ENCODE data around the gene TCEA2.

Gene TCEA2

GRCh38 chr20:64107736-64108457, 44.9 kb downstream of the TCEA2 start:
- Histone ChIP-seq H3K27me3 (peaks cover 43% of the 10 kb centered on the region), H3K27ac (no peak overlapping the region), H3K4me3 (ENCODE audit: low read depth in 1 of 2, low read length in 1 of 2) (no peak overlapping the region), H3K36me3 (no peaks in the 10 kb centered on the region), H3K4me1 (ENCODE audit: control insufficient read depth in 1 of 2, insufficient read depth in 1 of 2, low read depth in 1 of 2, low read length in 1 of 2) (peaks cover 3 to 5% of the 10 kb centered on the region in 2 experiments), H3K9me3 (no peaks in the 10 kb centered on the region)
- TF ChIP-seq CTCF (IDR thresholded peaks at IDR 0.05): no peak

GRCh38 chr20:64108731-64109681, 46.0 kb downstream of the TCEA2 start:
- Histone ChIP-seq H3K36me3 (no peaks in the 10 kb centered on the region), H3K27ac (no peak overlapping the region), H3K9me3 (no peaks in the 10 kb centered on the region), H3K4me1 (ENCODE audit: control insufficient read depth in 1 of 2, insufficient read depth in 1 of 2, low read depth in 1 of 2, low read length in 1 of 2) (peaks cover 3 to 5% of the 10 kb centered on the region in 2 experiments), H3K4me3 (ENCODE audit: low read depth in 1 of 2, low read length in 1 of 2) (no peak overlapping the region), H3K27me3 (peaks cover 32% of the 10 kb centered on the region)
- TF ChIP-seq CTCF (IDR thresholded peaks at IDR 0.05): no peak

GRCh38 chr20:64109831-64110391, 46.9 kb downstream of the TCEA2 start:
- Histone ChIP-seq H3K36me3 (no peaks in the 10 kb centered on the region), H3K4me3 (ENCODE audit: low read depth in 1 of 2, low read length in 1 of 2) (no peak overlapping the region), H3K27ac (no peak overlapping the region), H3K27me3 (peaks cover 32% of the 10 kb centered on the region), H3K4me1 (ENCODE audit: control insufficient read depth in 1 of 2, insufficient read depth in 1 of 2, low read depth in 1 of 2, low read length in 1 of 2) (peaks cover 3 to 5% of the 10 kb centered on the region in 2 experiments), H3K9me3 (no peaks in the 10 kb centered on the region)
- no peak for TF ChIP-seq CTCF (IDR thresholded peaks at IDR 0.05)

GRCh38 chr20:64110411-64111068, 47.5 kb downstream of the TCEA2 start:
- Histone ChIP-seq H3K4me3 (ENCODE audit: low read depth in 1 of 2, low read length in 1 of 2) (no peak overlapping the region), H3K36me3 (no peaks in the 10 kb centered on the region), H3K27ac (no peak overlapping the region), H3K9me3 (no peaks in the 10 kb centered on the region), H3K27me3 (peaks cover 29% of the 10 kb centered on the region), H3K4me1 (ENCODE audit: control insufficient read depth in 1 of 2, insufficient read depth in 1 of 2, low read depth in 1 of 2, low read length in 1 of 2) (peaks cover 3 to 5% of the 10 kb centered on the region in 2 experiments)
- no peak for TF ChIP-seq CTCF (IDR thresholded peaks at IDR 0.05)

Measured in neutrophil (primary cell).